ENCODE measurements around the gene REEP6. TPM values are rescaled to one million over a fixed set of nuclear protein-coding genes. Genes with fewer than 3 reads are reported as not detected.

REEP6 gene
- total RNA-seq, 1 experiment from 2014 or later = 0.98 TPM

GRCh38 chr19:1456121-1456900 lies 34.7 kb upstream of the REEP6 start:
- DNase-seq (ENCODE audit: low read depth) = no peak

DNA sequence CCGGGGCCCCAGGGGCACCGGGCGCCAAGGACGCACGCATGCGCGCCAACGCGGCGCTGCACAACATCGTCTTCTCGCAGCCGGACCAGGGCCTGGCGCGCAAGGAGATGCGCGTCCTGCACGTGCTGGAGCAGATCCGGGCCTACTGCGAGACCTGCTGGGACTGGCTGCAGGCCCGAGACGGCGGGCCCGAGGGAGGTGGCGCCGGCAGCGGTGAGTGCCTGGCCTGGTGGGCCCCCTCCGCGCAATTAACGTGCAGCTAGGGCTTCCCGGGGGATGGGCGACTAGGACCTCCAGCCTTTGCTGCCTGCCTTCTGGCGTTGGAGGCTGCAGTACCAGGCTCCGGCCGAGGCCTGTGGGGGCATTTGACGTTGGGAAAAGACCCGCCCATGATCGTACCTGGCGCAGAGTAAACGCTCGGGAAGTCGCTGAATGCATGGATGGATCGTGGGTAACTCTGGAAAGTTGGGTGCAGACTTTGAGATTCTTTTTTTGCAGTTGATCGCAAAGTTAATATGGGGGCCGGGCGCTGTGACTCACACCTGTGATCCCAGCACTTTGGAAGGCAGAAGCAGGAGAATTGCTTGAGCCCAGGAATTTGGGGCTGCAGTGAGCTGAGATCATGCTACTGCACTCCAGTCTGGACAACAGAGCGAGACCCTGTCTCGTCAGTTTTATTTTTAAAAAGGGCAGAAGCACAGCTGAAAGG lies 33.8 kb upstream of the REEP6 start:
- DNase-seq (ENCODE audit: low read depth) = no peak

DNA sequence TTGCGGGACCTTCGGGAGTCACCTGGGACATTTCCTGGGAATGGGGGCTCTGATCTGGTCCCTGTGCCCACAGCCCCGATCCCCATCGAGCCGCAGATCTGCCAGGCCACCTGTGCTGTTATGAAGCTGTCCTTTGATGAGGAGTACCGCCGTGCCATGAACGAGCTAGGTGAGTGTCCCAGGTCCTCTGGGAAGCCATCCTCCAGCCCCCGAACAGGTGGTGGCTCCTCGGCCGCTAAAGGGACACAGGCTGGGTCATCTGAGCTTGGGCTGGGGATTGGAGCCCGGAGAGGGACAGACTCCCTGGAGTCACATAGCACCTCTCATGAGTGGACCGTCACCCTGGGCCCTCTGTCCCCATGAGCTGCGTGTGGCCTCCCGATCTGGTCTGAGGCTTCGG lies 33.1 kb upstream of the REEP6 start:
- DNase-seq (ENCODE audit: low read depth) = no peak

DNA sequence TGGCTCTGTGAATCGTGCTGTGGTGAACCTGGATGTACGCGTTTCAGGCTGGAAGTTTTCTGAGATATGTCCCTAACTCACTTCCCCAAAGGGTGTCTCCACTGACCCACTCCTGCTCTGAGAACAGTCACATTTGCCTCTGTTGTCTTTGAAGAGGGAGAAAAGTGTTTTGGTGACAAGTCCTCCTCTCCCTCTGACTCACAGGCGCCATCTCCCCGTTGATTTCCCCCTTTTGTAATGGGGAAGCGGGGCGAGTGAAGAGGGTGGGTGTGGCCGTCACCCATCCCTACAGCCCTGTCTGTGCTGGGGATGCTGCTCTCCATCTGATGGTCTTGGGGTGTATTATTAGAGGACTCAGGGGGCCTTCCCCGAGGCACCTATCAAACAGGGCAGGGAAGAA lies 31.5 kb upstream of the REEP6 start:
- no peak for DNase-seq (ENCODE audit: low read depth)

DNA sequence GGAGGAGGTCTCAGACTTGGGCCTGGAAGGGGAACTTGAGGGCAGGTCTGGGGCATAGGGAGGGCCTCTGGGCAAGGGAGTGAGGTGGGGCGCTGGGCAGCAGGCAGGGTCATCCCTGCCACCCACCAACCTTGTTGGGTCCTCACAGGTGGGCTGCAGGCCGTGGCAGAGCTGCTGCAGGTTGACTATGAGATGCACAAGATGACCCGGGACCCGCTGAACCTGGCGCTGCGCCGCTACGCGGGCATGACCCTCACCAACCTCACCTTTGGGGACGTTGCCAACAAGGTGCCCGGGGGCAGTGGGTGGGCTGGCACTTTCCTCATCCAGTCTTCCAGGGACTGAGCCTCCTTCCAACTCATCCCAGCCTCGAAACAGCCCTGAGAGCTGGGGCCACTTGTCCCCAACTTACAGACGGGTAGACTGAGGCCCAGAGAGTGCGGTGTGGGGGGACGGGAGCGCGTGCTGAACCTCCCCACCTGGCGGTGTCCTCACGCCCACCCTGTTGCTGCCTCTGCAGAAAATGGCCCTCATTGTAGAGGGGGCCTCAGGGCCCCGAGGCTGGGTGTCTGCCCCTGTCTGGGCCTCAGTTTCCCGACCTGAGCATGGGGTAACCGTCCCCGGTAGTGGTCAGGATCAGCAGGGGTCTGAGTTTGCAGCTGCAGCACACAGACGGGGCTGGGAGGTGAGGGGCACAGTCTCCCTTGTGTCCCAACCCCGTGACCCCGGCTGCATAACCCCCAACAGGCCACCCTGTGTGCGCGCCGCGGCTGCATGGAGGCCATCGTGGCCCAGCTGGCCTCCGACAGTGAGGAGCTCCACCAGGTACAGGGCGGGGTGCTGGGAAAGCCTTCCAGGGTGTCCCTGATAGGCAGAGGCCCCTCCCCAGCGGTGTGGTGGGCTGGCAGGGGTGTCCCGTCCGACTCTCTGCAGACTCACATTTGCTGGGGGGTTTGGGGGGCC lies 30.7 kb upstream of the REEP6 start:
- DNase-seq (ENCODE audit: low read depth) = no peak

DNA sequence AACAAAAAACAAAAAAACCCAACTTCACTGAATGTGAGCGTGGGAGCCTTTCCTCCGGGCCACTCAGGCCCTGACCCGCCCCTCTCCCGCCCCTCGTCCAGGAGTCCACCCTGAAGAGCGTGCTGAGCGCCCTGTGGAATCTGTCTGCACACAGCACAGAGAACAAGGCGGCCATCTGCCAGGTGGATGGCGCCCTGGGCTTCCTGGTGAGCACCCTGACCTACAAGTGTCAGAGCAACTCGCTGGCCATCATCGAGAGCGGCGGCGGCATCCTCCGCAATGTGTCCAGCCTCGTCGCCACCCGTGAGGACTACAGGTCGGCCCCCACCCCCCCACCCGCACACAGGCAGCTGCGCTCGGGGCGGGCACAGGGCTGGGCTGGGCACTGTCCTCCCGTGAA lies 29.1 kb upstream of the REEP6 start:
- no peak for DNase-seq (ENCODE audit: low read depth)

- no peak for DNase-seq (ENCODE audit: low read depth)
Observed at GRCh38 chr19:1465191-1466016, 25.6 kb upstream of the REEP6 start.

- no peak for DNase-seq (ENCODE audit: low read depth)
Observed at GRCh38 chr19:1466018-1466460, 24.9 kb upstream of the REEP6 start.

GRCh38 chr19:1466461-1467214 lies 24.3 kb upstream of the REEP6 start:
- DNase-seq (ENCODE audit: low read depth) = no peak

GRCh38 chr19:1467215-1467489 lies 23.8 kb upstream of the REEP6 start:
- no peak for DNase-seq (ENCODE audit: low read depth)

DNA sequence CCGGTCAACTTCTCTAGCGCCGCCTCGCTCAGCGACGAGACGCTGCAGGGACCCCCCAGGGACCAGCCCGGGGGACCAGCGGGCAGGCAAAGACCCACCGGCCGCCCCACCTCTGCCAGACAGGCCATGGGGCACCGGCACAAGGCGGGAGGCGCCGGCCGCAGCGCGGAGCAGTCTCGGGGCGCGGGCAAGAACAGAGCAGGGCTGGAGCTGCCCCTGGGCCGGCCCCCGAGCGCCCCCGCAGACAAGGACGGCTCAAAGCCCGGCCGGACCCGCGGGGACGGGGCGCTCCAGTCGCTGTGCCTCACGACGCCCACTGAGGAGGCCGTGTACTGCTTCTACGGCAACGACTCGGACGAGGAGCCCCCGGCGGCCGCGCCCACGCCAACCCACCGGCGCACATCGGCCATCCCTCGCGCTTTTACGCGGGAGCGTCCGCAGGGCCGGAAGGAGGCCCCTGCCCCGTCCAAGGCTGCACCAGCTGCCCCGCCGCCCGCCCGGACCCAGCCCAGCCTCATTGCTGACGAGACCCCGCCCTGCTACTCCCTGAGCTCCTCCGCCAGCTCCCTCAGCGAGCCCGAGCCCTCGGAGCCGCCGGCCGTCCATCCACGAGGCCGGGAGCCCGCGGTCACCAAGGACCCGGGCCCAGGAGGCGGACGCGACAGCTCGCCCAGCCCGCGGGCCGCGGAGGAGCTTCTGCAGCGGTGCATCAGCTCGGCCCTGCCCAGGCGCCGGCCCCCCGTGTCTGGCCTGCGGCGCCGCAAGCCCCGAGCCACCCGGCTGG lies 23.3 kb upstream of the REEP6 start:
- no peak for DNase-seq (ENCODE audit: low read depth)

- no peak for DNase-seq (ENCODE audit: low read depth)
Observed at GRCh38 chr19:1468274-1468820, 22.6 kb upstream of the REEP6 start.

DNA sequence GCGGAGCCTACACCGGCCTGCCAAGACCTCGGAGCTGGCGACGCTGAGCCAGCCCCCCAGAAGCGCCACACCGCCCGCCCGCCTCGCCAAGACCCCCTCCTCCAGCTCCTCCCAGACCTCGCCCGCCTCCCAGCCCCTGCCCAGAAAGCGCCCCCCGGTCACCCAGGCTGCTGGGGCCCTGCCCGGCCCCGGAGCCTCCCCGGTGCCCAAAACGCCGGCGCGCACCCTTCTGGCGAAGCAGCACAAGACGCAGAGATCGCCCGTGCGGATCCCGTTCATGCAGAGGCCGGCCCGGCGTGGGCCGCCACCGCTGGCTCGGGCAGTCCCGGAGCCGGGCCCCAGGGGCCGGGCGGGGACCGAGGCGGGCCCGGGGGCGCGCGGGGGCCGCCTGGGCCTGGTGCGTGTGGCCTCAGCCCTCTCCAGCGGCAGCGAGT lies 22.1 kb upstream of the REEP6 start:
- no peak for DNase-seq (ENCODE audit: low read depth)

GRCh38 chr19:1469255-1470054 lies 21.5 kb upstream of the REEP6 start:
- DNase-seq (ENCODE audit: low read depth) = no peak

DNA sequence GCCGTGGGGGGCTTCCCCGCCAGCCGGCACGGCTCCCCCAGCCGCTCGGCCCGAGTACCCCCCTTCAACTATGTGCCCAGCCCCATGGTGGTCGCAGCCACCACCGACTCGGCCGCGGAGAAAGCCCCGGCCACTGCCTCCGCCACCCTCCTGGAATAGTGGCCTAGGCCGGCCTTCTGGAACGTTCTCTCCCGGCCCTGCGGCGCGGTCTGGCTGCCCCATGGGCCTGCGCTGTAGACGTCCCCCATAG lies 21.0 kb upstream of the REEP6 start:
- DNase-seq (ENCODE audit: low read depth) = no peak

- no peak for DNase-seq (ENCODE audit: low read depth)
Observed at GRCh38 chr19:1470305-1471009, 20.5 kb upstream of the REEP6 start.

- no peak for DNase-seq (ENCODE audit: low read depth)
Observed at GRCh38 chr19:1471010-1471514, 19.9 kb upstream of the REEP6 start.
